GM19397 (cell line): Measurements from ENCODE around the gene TMEM141.
"Not testable (repeated sequence)": the region's sequence is repeated elsewhere in the genome, so short reads cannot be mapped to it uniquely, and the experiment has no call there.

Experiments used
- ATAC-seq: cut with Tn5 transposase; IDR thresholded peaks from one replicate; pipeline ENCODE4 v1.9.1; 2021; ENCODE audit warnings: mild to moderate bottlenecking, moderate library complexity; ENCODE audit not compliant: unreplicated experiment

The TMEM141 gene

GRCh38 chr9:136829981-136830885, 39.1 kb downstream of the TMEM141 start:
- no peak for ATAC-seq

DNA sequence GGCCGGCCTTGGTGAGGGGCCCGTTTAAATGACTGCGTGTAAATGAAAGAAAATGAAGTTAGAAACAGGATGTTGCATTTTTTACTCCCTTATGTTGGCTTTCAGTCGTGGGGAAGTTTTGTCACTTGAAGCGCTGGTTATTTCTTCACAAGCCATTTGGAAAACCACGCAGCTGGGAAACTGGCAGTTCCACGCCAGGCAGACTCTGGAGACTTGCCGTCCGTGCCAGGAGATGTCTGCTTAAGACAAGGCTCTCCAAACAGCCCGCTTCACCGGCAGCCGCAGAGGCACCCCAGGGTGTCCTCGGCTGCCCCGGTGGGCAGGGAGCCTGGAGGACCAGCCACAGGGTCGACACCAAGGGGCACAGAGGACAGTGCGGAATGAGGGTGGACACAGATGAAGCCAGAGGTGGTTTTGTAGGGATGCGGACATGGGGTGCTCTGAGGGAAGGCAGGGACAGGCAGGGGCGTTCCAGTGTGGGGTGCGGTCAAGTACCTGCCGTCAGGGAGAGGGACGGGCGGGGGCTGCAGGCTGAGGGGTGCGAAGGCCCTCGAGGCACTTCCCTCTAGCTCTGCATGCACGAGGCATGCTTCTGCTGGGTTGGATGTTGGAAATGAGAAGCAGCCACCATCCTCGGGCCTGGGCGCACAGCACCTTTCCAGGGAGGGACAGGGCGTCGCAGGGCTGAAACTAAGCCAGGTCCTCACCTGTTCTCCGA, 40.0 kb downstream of the TMEM141 start:
- ATAC-seq, result no peak

GRCh38 chr9:136831720-136832104, 40.6 kb downstream of the TMEM141 start:
- no peak for ATAC-seq

- no peak for ATAC-seq
Observed at GRCh38 chr9:136832581-136832980, 41.4 kb downstream of the TMEM141 start.

- ATAC-seq, result not testable (repeated sequence)
Observed at GRCh38 chr9:136833381-136834048, 42.4 kb downstream of the TMEM141 start.

DNA sequence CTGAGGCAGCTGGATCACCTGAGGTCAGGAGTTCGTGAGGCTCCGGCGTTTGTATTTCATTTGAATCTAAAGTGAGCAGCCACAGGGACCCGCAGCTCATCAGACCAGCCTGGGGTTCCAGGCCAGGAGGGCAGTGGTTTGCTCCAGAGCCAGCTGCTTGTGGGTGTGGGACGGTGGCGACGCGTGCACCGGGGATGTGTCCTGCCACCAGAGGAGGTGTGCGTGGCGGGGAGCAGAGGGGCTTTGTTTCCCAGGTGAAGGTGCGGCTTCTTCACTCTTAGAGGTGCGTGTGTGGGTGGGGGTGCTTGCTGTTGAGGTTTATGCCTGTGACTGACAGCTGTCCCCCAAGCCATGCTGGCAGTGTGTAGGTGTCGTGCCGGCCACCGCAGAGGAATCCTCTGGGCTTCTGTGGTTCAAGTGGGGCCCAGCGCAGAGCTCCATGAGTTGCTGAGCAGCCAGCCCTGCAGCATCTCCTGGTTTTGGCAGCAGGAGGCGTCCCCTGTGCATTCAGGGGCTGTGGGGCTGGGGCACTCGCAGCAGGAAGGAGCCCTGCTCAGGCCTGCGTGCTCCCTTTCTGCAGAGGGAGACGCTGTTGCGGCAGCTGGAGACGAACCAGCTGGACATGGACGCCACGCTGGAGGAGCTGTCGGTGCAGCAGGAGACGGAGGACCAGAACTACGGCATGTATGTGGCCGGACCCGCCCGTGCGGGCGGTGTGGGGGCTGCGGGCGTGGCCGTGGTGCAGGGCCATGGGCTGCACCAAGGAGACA, 44.2 kb downstream of the TMEM141 start:
- ATAC-seq, result no peak

DNA sequence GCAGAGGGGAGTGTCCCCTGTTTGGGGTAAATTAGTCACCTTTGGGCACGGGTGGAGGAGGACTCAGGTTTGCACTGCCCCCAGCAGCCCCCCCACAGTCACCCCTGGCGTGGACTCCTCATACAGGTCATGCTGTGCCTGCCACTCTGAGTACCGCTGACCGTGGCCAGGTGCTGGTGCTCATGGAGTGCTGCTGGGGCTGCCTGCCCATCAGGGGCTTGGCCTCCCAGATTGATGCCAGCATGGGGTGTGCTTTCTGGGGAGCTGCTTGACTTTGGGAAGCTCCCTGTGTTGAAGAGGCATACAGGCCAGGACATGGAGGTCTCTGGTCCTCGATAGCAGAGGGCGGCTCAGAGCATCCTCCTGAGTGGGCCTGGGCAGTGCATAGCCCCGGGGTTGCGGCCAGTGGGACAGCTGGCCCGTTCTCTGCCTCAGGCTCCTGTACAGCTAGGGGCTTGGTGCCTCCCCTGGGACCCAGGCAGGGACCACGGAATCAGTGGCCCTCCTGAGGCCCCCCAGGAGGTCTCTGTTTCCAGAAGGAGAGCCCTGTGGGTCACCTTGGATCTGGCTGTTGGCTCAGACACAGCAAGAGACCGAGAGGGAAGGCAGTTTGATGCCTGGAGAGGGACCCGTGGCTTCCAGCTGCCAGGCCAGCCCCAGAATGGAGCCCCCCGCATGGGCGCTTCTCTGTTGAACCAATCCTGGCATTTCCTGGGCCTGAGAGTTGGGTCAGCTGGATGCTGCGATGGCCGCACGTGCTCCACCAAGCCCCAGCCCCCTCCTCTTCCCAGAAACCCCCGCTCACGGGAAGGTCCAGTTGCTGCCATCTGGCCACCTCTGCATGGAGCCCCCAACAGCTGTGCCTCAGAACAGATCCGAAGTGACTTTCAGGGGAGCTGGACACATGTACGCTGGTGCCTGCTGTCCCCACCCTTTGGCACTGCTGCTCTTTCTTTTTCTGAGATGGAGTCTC, 45.1 kb downstream of the TMEM141 start:
- no peak for ATAC-seq

DNA sequence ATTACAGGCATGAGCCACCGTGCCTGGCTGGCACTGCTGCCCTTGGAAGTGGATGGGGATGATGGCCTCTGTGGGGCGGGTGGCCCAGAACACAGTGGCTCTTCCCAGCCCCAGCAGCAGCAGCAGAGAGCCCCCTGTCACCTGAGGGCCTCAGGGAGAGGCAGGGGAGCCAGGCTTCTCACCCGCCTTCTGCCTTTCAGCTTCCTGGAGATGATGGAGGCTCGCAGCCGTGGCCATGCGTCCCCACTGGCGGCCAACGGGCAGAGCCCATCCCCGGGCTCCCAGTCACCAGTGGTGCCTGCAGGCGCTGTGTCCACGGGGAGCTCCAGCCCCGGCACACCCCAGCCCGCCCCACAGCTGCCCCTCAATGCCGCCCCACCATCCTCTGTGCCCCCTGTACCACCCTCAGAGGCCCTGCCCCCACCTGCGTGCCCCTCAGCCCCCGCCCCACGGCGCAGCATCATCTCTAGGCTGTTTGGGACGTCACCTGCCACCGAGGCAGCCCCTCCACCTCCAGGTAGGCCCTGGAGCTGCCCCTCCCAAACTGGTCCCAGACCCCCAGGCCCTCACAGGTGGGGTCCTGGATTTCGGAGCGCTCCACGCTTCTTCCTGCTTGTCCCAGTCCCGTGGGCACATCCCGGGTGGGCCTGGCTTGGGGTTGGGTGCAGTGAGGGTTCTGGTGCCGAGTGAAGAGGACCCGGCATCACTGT, 46.2 kb downstream of the TMEM141 start:
- no peak for ATAC-seq

GRCh38 chr9:136837856-136838277, 46.7 kb downstream of the TMEM141 start:
- ATAC-seq, result not testable (repeated sequence)

GRCh38 chr9:136838314-136839228, 47.4 kb downstream of the TMEM141 start:
- ATAC-seq, result no peak

DNA sequence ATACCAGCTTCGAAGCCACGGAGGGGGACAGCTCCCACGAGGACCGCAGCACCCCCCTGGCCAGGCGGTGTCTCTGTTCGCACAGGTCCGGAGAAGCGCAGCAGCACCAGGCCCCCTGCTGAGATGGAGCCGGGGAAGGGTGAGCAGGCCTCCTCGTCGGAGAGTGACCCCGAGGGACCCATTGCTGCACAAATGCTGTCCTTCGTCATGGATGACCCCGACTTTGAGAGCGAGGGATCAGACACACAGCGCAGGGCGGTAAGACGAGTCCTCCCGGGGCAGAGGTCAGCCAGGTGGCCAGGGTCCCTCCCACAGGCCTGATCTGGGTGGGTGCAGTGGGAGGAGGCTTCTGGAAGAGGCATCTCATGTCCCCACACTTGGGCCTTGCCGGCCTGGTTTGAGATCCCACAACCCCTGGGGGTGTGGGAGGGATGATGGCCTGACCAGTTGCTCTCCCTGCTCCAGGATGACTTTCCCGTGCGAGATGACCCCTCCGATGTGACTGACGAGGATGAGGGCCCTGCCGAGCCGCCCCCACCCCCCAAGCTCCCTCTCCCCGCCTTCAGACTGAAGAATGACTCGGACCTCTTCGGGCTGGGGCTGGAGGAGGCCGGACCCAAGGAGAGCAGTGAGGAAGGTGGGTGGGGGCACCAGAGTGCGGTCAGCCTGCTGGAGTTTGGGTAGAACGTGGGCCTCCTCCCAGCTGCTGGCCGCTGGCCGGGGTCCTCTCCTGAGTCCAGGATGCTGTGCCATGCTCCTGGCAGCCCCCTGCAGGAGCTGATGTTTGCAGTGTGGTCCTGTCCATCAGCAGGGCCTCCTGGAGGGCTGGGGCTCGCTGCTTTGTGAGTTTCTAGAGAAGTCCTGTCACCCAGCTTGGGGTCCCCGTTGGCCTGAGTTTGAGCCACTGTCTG, 48.3 kb downstream of the TMEM141 start:
- ATAC-seq, result no peak

- no peak for ATAC-seq
Observed at GRCh38 chr9:136840140-136840876, 49.2 kb downstream of the TMEM141 start.

- no peak for ATAC-seq
Observed at GRCh38 chr9:136840877-136841645, 49.9 kb downstream of the TMEM141 start.

GRCh38 chr9:136841646-136842379, 50.7 kb downstream of the TMEM141 start:
- ATAC-seq, result not testable (repeated sequence)
